K562 (cell line): ENCODE data around the gene PEPD. TPM values are rescaled to one million over a fixed set of nuclear protein-coding genes. Genes with fewer than 3 reads are reported as not detected.

ENCODE experiments used
- ATAC-seq: fragments of 200-7000 bp; cut with Tn5 transposase; 3 replicates; pipeline ENCODE4 v1.9.1; 2020; ENCODE audit warnings: moderate library complexity
- BruUV-seq: library from RNA; stranded (reverse); fragments of 400-500 nt; replicated peaks from 2 replicates; lab custom pipeline; 2021; lab: Mats Ljungman, UMichigan
- CTCF ChIA-PET: fragments of 300-600 bp; formaldehyde crosslinking; extraction: SDS; loops from one replicate; lab custom pipeline; 2021; ENCODE audit warnings: low intra/inter-chr PET ratio; lab: Yijun Ruan, JAX
- POLR2A ChIA-PET: fragments of 300-600, 350-650 bp; sonication (Branson Sonifier 250); formaldehyde crosslinking; extraction: SDS; loops from one replicate; lab custom pipeline; 2021; ENCODE audit warnings: antibody characterized with exemption, inconsistent platforms; lab: Yijun Ruan, JAX
- DNase-seq, 4 experiments: peaks; one replicate each; pipeline versions ENCODE4 v3.0.0 to v3.0.0-alpha.2; 2011 to 2018; ENCODE audit warnings: low spot score in 3 of 4, mixed read lengths in 3 of 4; ENCODE audit errors: extremely low read depth in 1 of 4
- FAIRE-seq: peaks from 2 replicates; lab custom pipeline; 2011; peaks lifted over from hg19 to GRCh38; lab: Jason Lieb, UNC
- H2AFZ ChIP-seq: 2 replicates; pipeline ENCODE4 v1.6.0; 2011; ENCODE audit warnings: low read depth, low read length, control low read depth, inconsistent platforms
- H3K27ac ChIP-seq: fragments of 200-600 bp; 3 replicates; pipeline ENCODE4 v1.8.0; 2011; ENCODE audit warnings: low read depth, mild to moderate bottlenecking, control low read depth, inconsistent platforms, low read length, moderate library complexity, mixed read lengths; ENCODE audit errors: extremely low read depth
- H3K27me3 ChIP-seq, 2 experiments: fragments of 300-600 bp in 1 of 2; 2 replicates in 1 of 2; 3 replicates in 1 of 2; pipeline versions ENCODE4 v1.6.0 to v1.8.0; 2011; ENCODE audit warnings: inconsistent platforms in 2 of 2, low read length in 2 of 2, mild to moderate bottlenecking in 1 of 2, mixed read lengths in 1 of 2, moderate library complexity in 1 of 2; ENCODE audit not compliant: control insufficient read depth in 2 of 2, insufficient read depth in 2 of 2
- H3K36me3 ChIP-seq: fragments of 300-600 bp; 3 replicates; pipeline ENCODE4 v1.8.0; 2011; ENCODE audit warnings: mild to moderate bottlenecking, low read length, inconsistent platforms; ENCODE audit not compliant: control insufficient read depth, insufficient read depth
- H3K4me1 ChIP-seq, 2 experiments: fragments of 200-600 bp in 1 of 2; replicated peaks in 1 of 2; 2 replicates in 1 of 2; 3 replicates in 1 of 2; pipeline versions ENCODE4 v1.5.1 to v1.8.0; 2011; ENCODE audit warnings: inconsistent platforms in 2 of 2, low read length in 2 of 2, mild to moderate bottlenecking in 1 of 2, mixed read lengths in 1 of 2, moderate library complexity in 1 of 2; ENCODE audit not compliant: control insufficient read depth in 2 of 2, insufficient read depth in 2 of 2
- H3K4me2 ChIP-seq: 2 replicates; pipeline ENCODE4 v1.6.1; 2011; ENCODE audit warnings: low read length, control low read depth, inconsistent platforms, mixed read lengths; ENCODE audit not compliant: insufficient read depth
- H3K4me3 ChIP-seq: fragments of 200-600 bp; sonication (generic), shearing (Covaris generic); 2 replicates; pipeline ENCODE4 v1.5.1; 2016; ENCODE audit warnings: control low read depth, inconsistent platforms
- H3K79me2 ChIP-seq: fragments of 200-600 bp; 3 replicates; pipeline ENCODE4 v1.8.0; 2011; ENCODE audit warnings: low read length, inconsistent platforms; ENCODE audit not compliant: control insufficient read depth, insufficient read depth
- H3K9ac ChIP-seq, 2 experiments: 2 replicates each; pipeline versions ENCODE4 v1.6.0 to v1.6.1; 2011; ENCODE audit warnings: low read depth in 2 of 2, low read length in 2 of 2, control low read depth in 1 of 2, inconsistent platforms in 1 of 2, mild to moderate bottlenecking in 1 of 2, mixed read lengths in 1 of 2; ENCODE audit not compliant: insufficient read depth in 1 of 2
- H3K9me1 ChIP-seq: one replicate; pipeline ENCODE4 v1.6.0; 2011; ENCODE audit warnings: inconsistent platforms, mild to moderate bottlenecking, low read length, moderate library complexity; ENCODE audit not compliant: control insufficient read depth, insufficient read depth
- H3K9me3 ChIP-seq: replicated peaks from 2 replicates; pipeline ENCODE4 v1.5.1; 2011; ENCODE audit warnings: low read depth, low read length, inconsistent platforms; ENCODE audit not compliant: control insufficient read depth, insufficient read depth
- H4K20me1 ChIP-seq: replicated peaks from 2 replicates; pipeline ENCODE4 v1.6.1; 2011; ENCODE audit warnings: low read length, inconsistent platforms, mixed read lengths; ENCODE audit not compliant: control insufficient read depth, insufficient read depth
- ARID2 ChIP-seq: fragments of 450-650 bp; IDR thresholded peaks from 2 replicates; pipeline ENCODE4 v1.6.1; 2017; ENCODE audit warnings: antibody characterized with exemption, mild to moderate bottlenecking
- ARID3A ChIP-seq: IDR thresholded peaks from 2 replicates; pipeline ENCODE4 v1.6.1; 2012; ENCODE audit warnings: low read depth, low read length, improper control_type of control experiment, borderline replicate concordance
- BRF1 ChIP-seq: IDR thresholded peaks from 3 replicates; pipeline ENCODE4 v1.6.1; 2011; ENCODE audit warnings: borderline replicate concordance, mild to moderate bottlenecking; ENCODE audit not compliant: insufficient read length; ENCODE audit errors: extremely low read depth
- CGGBP1 ChIP-seq: fragments of 250-450 bp; sonication (Bioruptor Pico); IDR thresholded peaks from 2 replicates; pipeline ENCODE4 v1.9.0; 2021; ENCODE audit warnings: mild to moderate bottlenecking
- CTBP1 ChIP-seq: fragments of 450-650 bp; IDR thresholded peaks from 2 replicates; pipeline ENCODE4 v1.6.1; 2016; ENCODE audit warnings: borderline replicate concordance
- SMARCC2 ChIP-seq: fragments of 450-650 bp; IDR thresholded peaks from 2 replicates; pipeline ENCODE4 v1.6.1; 2017; ENCODE audit warnings: antibody characterized with exemption, moderate library complexity, mild to moderate bottlenecking, low read depth
- SRF ChIP-seq, 2 experiments: fragments of 250-450, 450-650 bp in 1 of 2; sonication (Bioruptor Pico) in 1 of 2; sonication (generic) in 1 of 2; formaldehyde crosslinking; IDR thresholded peaks; 2 replicates each; pipeline versions ENCODE4 v1.5.0 to v1.5.1; 2020 to 2022; ENCODE audit warnings: mild to moderate bottlenecking in 1 of 2, missing genetic modification reagents in 1 of 2
- ZBTB1 ChIP-seq: sonication (generic); formaldehyde crosslinking; IDR thresholded peaks from 2 replicates; pipeline ENCODE4 v1.8.1; 2023; ENCODE audit warnings: missing genetic modification reagents, low read depth, mild to moderate bottlenecking, borderline replicate concordance
- ZBTB5 ChIP-seq: fragments of 450-650 bp; IDR thresholded peaks from 2 replicates; pipeline ENCODE4 v1.6.1; 2017; ENCODE audit warnings: antibody characterized with exemption
- ZNF12 ChIP-seq: sonication (generic); formaldehyde crosslinking; IDR thresholded peaks from 2 replicates; pipeline ENCODE4 v1.4.0; 2020; ENCODE audit warnings: mild to moderate bottlenecking, missing genetic modification reagents
- ZNF778 ChIP-seq: fragments of 450-650 bp; formaldehyde crosslinking; IDR thresholded peaks from 2 replicates; pipeline ENCODE4 v1.4.0; 2020; ENCODE audit warnings: mild to moderate bottlenecking, moderate library complexity
- WGBS: fragments of 100-300 bp; shearing (Covaris generic); methylation state at CpG from one replicate; pipeline ENCODE4 v1.1.6; 2016; ENCODE audit warnings: low coverage, mixed read lengths; ENCODE audit not compliant: insufficient coverage; ENCODE audit errors: missing lambda C conversion rate; 5-methylcytosine and 5-hydroxymethylcytosine counted together
- in situ Hi-C: fragments of 300-500 bp; cut with MboI; formaldehyde crosslinking; loops from 4 replicates; pipeline ENCODE4 v1.15.0; 2018; ENCODE audit warnings: inconsistent platforms, mixed read lengths
- intact Hi-C: fragments of 100-400 bp; cut with micrococcal nuclease; formaldehyde crosslinking; loops from 2 replicates; pipeline ENCODE4 v1.14.2; 2022
- polyA plus RNA-seq, 8 experiments: library from polyadenylated mRNA; depleted of rRNA in 4 of 8; stranded (reverse) in 5 of 8; unstranded in 3 of 8; fragments of >200 nt; fragmentation: Nextera tagmentation in 2 of 8; fragmentation: Illumina TruSeq in 1 of 8; extraction: Ambion mirVana in 2 of 8; extraction: Trizol in 1 of 8; gene quantifications; 2 replicates each; pipeline versions ENCODE4 v1.2.1 to v1.2.3, GENCODE V29; 2011 to 2014; ENCODE audit warnings: inconsistent platforms in 1 of 8, missing spikeins in 1 of 8
- total RNA-seq, 7 experiments: library from RNA; depleted of rRNA in 6 of 7; stranded (reverse); fragments of >200 nt in 6 of 7; fragmentation: Illumina TruSeq in 2 of 7; extraction: Trizol in 2 of 7; gene quantifications; 2 replicates each; pipeline versions ENCODE4 v1.2.1 to v1.2.3, GENCODE V29; 2011 to 2021; ENCODE audit warnings: low replicate concordance in 1 of 7
- TF ChIP-seq, protein P1 (sequence below), 2 experiments: fragments of 450-650 bp; IDR thresholded peaks; 2 replicates each; pipeline ENCODE4 v1.6.1; 2016
- TF ChIP-seq, protein P2 (sequence below): fragments of 450-650 bp; IDR thresholded peaks from 2 replicates; pipeline ENCODE4 v1.6.1; 2018; ENCODE audit not compliant: partially characterized antibody

Gene PEPD
- total and polyA plus RNA-seq, 9 of the 15 experiments (the other 6 are each of a cell fraction or from before 2014, with no cell fraction given), result 1.3 to 19.2 (median 16.0) TPM

DNA sequence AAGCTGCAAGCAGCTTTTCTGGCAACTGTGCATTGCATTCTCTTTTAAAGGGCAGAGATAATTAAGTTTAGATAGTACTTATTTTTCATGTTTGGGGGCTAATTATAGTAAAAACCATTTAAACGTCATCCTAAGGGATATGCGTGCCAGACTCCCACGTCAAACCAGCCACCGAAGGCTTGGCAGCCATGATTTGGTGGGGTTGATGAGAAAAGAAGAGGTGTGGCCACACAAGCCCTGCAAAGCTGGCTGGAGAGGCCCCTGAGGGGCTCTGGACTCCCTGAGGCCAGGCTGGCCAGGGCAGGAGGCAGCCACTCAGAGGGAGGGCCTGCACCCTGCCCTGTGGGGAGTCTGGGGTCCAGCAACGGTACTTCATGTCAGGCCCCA, 17.5 kb downstream of the PEPD start:
- Histone ChIP-seq H3K79me2 (no peaks in the 10 kb centered on the region), H4K20me1 (peaks cover 3% of the 10 kb centered on the region), H3K9ac (no peak overlapping the region), H3K4me3 (no peak overlapping the region), H3K4me2 (no peak overlapping the region), H3K4me1 (peaks cover 0 to 7% of the 10 kb centered on the region in 2 experiments; a peak in 2 of 5 replicates), H3K27me3 (no peaks in the 10 kb centered on the region; a peak in 2 of 5 replicates), H3K36me3 (no peaks in the 10 kb centered on the region), H2AFZ (no peak overlapping the region), H3K27ac (no peak overlapping the region), H3K9me1 (no peaks in the 10 kb centered on the region), H3K9me3 (no peaks in the 10 kb centered on the region)
- ATAC-seq, result no peak
- DNase-seq, result no peak
- ChIA-PET CTCF (no interaction called here), POLR2A (interaction anchor here (0.7 kb wide), 1 partner anchor 101 kb away, joined by 3 read pairs; no protein-coding TSS in a partner anchor)
- 40% methylated on average over 5 of the region's 5 CpGs for WGBS
- in situ Hi-C loops (no loop called here), intact Hi-C loops (no loop called here)
- no TSS peak for BruUV-seq
- no peak for FAIRE-seq
- no peak for TF ChIP-seq ZNF12 (CRISPR knock-in tag)
- TF ChIP-seq, protein P1, sequence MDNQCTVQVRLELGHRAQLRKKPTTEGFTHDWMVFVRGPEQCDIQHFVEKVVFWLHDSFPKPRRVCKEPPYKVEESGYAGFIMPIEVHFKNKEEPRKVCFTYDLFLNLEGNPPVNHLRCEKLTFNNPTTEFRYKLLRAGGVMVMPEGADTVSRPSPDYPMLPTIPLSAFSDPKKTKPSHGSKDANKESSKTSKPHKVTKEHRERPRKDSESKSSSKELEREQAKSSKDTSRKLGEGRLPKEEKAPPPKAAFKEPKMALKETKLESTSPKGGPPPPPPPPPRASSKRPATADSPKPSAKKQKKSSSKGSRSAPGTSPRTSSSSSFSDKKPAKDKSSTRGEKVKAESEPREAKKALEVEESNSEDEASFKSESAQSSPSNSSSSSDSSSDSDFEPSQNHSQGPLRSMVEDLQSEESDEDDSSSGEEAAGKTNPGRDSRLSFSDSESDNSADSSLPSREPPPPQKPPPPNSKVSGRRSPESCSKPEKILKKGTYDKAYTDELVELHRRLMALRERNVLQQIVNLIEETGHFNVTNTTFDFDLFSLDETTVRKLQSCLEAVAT (IDR thresholded peaks at IDR 0.05), result no peak
- TF ChIP-seq ARID2, result no peak
- TF ChIP-seq ZBTB5, result no peak
- no peak for TF ChIP-seq SMARCC2
- TF ChIP-seq CTBP1, result no peak
- no peak for TF ChIP-seq SRF (CRISPR knock-in tag; IDR thresholded peaks at IDR 0.05)
- TF ChIP-seq BRF1, result no peak
- no peak for TF ChIP-seq CGGBP1 (CRISPR knock-in tag)
- no peak for TF ChIP-seq ZBTB1
- TF ChIP-seq ARID3A, result no peak
- no peak for TF ChIP-seq ZNF778
- TF ChIP-seq, protein P2, sequence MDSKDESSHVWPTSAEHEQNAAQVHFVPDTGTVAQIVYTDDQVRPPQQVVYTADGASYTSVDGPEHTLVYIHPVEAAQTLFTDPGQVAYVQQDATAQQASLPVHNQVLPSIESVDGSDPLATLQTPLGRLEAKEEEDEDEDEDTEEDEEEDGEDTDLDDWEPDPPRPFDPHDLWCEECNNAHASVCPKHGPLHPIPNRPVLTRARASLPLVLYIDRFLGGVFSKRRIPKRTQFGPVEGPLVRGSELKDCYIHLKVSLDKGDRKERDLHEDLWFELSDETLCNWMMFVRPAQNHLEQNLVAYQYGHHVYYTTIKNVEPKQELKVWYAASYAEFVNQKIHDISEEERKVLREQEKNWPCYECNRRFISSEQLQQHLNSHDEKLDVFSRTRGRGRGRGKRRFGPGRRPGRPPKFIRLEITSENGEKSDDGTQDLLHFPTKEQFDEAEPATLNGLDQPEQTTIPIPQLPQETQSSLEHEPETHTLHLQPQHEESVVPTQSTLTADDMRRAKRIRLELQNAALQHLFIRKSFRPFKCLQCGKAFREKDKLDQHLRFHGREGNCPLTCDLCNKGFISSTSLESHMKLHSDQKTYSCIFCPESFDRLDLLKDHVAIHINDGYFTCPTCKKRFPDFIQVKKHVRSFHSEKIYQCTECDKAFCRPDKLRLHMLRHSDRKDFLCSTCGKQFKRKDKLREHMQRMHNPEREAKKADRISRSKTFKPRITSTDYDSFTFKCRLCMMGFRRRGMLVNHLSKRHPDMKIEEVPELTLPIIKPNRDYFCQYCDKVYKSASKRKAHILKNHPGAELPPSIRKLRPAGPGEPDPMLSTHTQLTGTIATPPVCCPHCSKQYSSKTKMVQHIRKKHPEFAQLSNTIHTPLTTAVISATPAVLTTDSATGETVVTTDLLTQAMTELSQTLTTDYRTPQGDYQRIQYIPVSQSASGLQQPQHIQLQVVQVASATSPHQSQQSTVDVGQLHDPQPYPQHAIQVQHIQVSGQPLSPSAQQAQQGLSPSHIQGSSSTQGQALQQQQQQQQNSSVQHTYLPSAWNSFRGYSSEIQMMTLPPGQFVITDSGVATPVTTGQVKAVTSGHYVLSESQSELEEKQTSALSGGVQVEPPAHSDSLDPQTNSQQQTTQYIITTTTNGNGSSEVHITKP, result no peak
